ENCODE results near the gene TBX22.
"Not testable (repeated sequence)": the region's sequence is repeated elsewhere in the genome, so short reads cannot be mapped to it uniquely, and the experiment has no call there.

Gene TBX22

GRCh38 chrX:80022363-80023031 is 7.9 kb downstream of the TBX22 start:
- H3K4me3 ChIP-seq (ENCODE audit: low read depth, low read length) = no peak overlapping the region
- in situ Hi-C loops (cut with HindIII; ENCODE audit: low sequenced_read_pairs) = no loop called here
- TF ChIP-seq, protein P1, sequence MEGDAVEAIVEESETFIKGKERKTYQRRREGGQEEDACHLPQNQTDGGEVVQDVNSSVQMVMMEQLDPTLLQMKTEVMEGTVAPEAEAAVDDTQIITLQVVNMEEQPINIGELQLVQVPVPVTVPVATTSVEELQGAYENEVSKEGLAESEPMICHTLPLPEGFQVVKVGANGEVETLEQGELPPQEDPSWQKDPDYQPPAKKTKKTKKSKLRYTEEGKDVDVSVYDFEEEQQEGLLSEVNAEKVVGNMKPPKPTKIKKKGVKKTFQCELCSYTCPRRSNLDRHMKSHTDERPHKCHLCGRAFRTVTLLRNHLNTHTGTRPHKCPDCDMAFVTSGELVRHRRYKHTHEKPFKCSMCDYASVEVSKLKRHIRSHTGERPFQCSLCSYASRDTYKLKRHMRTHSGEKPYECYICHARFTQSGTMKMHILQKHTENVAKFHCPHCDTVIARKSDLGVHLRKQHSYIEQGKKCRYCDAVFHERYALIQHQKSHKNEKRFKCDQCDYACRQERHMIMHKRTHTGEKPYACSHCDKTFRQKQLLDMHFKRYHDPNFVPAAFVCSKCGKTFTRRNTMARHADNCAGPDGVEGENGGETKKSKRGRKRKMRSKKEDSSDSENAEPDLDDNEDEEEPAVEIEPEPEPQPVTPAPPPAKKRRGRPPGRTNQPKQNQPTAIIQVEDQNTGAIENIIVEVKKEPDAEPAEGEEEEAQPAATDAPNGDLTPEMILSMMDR (IDR thresholded peaks at IDR 0.05; ENCODE audit: low read depth, low read length, missing control alignments) = no peak
- no peak for DNase-seq (ENCODE audit: low read depth)

DNA sequence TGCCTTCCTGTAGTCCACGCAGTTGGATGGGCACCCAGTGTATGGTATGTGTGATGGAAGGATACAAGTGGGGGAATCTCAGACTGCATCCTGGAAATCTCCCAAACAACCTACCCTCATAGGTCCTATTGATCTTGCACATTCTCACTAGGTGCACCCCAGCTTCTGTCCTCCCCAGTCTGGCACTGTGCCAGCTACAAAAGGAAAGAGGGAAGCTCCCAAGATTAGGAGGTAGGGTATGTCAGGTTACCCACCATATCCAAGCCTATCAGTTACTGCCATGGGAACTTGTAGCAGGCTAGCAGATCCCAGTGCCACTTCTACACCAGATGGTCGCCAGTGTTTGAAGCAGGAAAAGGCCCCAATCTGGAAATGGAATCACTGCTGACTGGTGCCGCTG is 11.6 kb downstream of the TBX22 start:
- no peak overlapping the region for H3K4me3 ChIP-seq (ENCODE audit: low read depth, low read length)
- TF ChIP-seq, protein P1 (IDR thresholded peaks at IDR 0.05; ENCODE audit: low read depth, low read length, missing control alignments) = no peak
- DNase-seq (ENCODE audit: low read depth) = no peak
- in situ Hi-C loops (cut with HindIII; ENCODE audit: low sequenced_read_pairs) = no loop called here

DNA sequence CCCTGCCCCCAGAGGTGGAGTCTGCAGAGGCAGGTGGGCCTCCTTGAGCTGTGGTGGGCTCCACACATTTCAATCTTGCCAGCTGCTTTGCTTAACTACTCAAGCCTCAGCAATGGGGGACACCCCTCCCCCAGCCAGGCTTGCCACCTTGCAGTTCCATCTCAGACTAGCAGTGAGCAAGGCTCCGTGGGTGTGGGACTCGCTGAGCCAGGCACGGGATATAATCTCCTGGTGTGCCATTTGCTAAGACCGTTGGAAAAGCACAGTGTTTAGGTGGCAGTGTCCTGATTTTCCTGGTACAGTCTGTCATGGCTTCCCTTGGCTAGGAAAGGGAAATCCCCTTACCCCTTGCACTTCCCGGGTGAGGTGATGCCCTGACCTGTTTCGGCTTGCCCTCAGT is 51.6 kb downstream of the TBX22 start:
- in situ Hi-C loops (cut with HindIII; ENCODE audit: low sequenced_read_pairs) = not testable (repeated sequence)

DNA sequence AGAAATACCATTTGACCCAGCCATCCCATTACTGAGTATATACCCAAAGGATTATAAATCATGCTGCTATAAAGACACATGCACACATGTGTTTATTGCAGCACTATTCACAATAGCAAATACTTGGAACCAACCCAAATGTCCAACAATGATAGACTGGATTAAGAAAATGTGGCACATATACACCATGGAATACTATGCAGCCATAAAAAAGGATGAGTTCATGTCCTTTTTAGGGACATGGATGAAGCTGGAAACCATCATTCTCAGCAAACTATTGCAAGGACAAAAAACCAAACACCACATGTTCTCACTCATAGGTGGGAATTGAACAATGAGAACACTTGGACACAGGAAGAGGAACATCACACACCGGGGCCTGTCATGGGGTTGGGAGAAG is 61.1 kb downstream of the TBX22 start:
- H3K4me3 ChIP-seq (ENCODE audit: low read depth, low read length); DNase-seq (ENCODE audit: low read depth); in situ Hi-C loops (cut with HindIII; ENCODE audit: low sequenced_read_pairs): not testable (repeated sequence)

More for the DNA sequence above, 51.6 kb downstream of the TBX22 start:
- not testable (repeated sequence) for DNase-seq (ENCODE audit: low read depth); H3K4me3 ChIP-seq (ENCODE audit: low read depth, low read length)
